ENCODE results near the gene KRTAP2-2. TPM values are rescaled to one million over a fixed set of nuclear protein-coding genes. Genes with fewer than 3 reads are reported as not detected.
"Not testable (repeated sequence)": the region's sequence is repeated elsewhere in the genome, so short reads cannot be mapped to it uniquely, and the experiment has no call there.

KRTAP2-2 gene
- total RNA-seq, 1 experiment from 2014 or later = not detected

DNA sequence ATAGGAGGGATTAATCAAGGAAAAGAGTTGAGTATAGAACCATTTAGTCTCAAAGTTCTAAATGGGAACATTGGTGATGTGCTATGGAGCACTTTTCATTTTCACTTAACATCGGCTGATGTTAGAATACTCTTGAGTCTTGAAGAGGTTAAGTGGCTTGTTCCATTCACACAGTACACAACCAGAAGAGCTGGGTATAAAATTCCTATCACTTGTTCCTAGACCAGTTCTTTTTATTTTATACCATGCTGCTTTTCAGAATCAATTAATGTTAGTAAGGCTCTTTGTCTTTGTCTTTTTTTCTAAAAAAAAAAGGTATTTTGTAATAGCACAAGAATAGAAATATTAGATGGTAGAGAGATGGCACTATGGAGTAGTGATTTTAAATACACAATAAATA, 12.1 kb downstream of the KRTAP2-2 start:
- no TSS peak for BruUV-seq (replicated peaks)
- Histone ChIP-seq H3K4me3 (ENCODE audit: low read depth, low read length, poor library complexity, severe bottlenecking) (no peak overlapping the region), H3K27me3 (replicated peaks; ENCODE audit: insufficient read depth, low read depth, low read length, poor library complexity) (no peaks in the 10 kb centered on the region), H3K36me3 (ENCODE audit: insufficient read depth, low read length, poor library complexity, severe bottlenecking) (no peaks in the 10 kb centered on the region), H3K27ac (ENCODE audit: low read depth, low read length, poor library complexity, severe bottlenecking) (no peak overlapping the region), H3K4me1 (ENCODE audit: insufficient read depth, low read length, poor library complexity, severe bottlenecking) (no peaks in the 10 kb centered on the region), H3K9me3 (ENCODE audit: low read depth, low read length, poor library complexity, severe bottlenecking) (no peaks in the 10 kb centered on the region)
- TF ChIP-seq EZH2 (IDR thresholded peaks at IDR 0.05; ENCODE audit: borderline replicate concordance, low read depth, low read length, poor library complexity, severe bottlenecking) (no peak), CTCF (conservative IDR thresholded peaks at IDR 0.05; ENCODE audit: low read depth, low read length) (no peak)
- ChIA-PET POLR2A (ENCODE audit: low non-redundant PET) (no interaction called here), CTCF (no interaction called here)
- intact Hi-C loops (cut with micrococcal nuclease; ENCODE audit: unreplicated experiment) = no loop called here
- DNase-seq (ENCODE audit: low spot score) = no peak

GRCh38 chr17:41040783-41041571, 14.1 kb downstream of the KRTAP2-2 start, which contains the start of gene KRTAP1-1:
Gene KRTAP1-1, minus strand, starts transcription at chr17:41041450. Its CDS starts 53 bp downstream, at chr17:41041397.
- H3K9me3 ChIP-seq (ENCODE audit: low read depth, low read length, poor library complexity, severe bottlenecking); intact Hi-C loops (cut with micrococcal nuclease; ENCODE audit: unreplicated experiment); H3K27ac ChIP-seq (ENCODE audit: low read depth, low read length, poor library complexity, severe bottlenecking); H3K27me3 ChIP-seq (replicated peaks; ENCODE audit: insufficient read depth, low read depth, low read length, poor library complexity); CTCF ChIA-PET; DNase-seq (ENCODE audit: low spot score); BruUV-seq (replicated peaks); H3K4me1 ChIP-seq (ENCODE audit: insufficient read depth, low read length, poor library complexity, severe bottlenecking); H3K36me3 ChIP-seq (ENCODE audit: insufficient read depth, low read length, poor library complexity, severe bottlenecking); POLR2A ChIA-PET (ENCODE audit: low non-redundant PET); H3K4me3 ChIP-seq (ENCODE audit: low read depth, low read length, poor library complexity, severe bottlenecking): not testable (repeated sequence)

DNA sequence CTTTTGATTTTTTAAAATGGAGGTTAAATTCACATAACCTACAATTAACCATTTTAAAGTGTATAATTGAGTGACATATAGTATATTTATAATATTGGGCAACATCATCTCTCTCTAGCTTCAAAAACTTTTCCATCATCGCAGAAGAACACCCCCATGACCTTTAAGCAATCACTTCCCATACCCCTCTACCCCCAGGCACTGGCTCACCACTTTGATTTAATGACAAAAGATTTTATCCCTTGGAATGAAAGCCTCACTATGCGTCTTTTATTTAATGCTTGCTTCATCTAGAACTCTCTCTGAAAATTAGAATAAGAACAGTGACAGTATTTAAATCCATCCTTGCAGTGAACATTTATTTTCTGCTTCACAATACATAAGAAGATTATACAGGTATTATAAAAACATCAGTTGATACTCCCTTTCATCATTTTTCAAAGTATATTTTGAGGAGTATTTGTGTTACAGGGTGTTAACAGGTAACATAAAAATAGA, 17.1 kb downstream of the KRTAP2-2 start:
- DNase-seq (ENCODE audit: low spot score) = no peak
- Histone ChIP-seq H3K4me1 (ENCODE audit: insufficient read depth, low read length, poor library complexity, severe bottlenecking) (no peaks in the 10 kb centered on the region), H3K27ac (ENCODE audit: low read depth, low read length, poor library complexity, severe bottlenecking) (no peak overlapping the region), H3K27me3 (replicated peaks; ENCODE audit: insufficient read depth, low read depth, low read length, poor library complexity) (no peaks in the 10 kb centered on the region), H3K4me3 (ENCODE audit: low read depth, low read length, poor library complexity, severe bottlenecking) (no peak overlapping the region), H3K9me3 (ENCODE audit: low read depth, low read length, poor library complexity, severe bottlenecking) (no peaks in the 10 kb centered on the region), H3K36me3 (ENCODE audit: insufficient read depth, low read length, poor library complexity, severe bottlenecking) (no peaks in the 10 kb centered on the region)
- BruUV-seq (replicated peaks) = no TSS peak
- POLR2A ChIA-PET (ENCODE audit: low non-redundant PET) = no interaction called here
- CTCF ChIA-PET = no interaction called here
- TF ChIP-seq EZH2 (IDR thresholded peaks at IDR 0.05; ENCODE audit: borderline replicate concordance, low read depth, low read length, poor library complexity, severe bottlenecking) = no peak
- TF ChIP-seq CTCF (conservative IDR thresholded peaks at IDR 0.05; ENCODE audit: low read depth, low read length) = no peak
- intact Hi-C loops (cut with micrococcal nuclease; ENCODE audit: unreplicated experiment) = no loop called here

- H3K27me3 ChIP-seq (replicated peaks; ENCODE audit: insufficient read depth, low read depth, low read length, poor library complexity); BruUV-seq (replicated peaks); intact Hi-C loops (cut with micrococcal nuclease; ENCODE audit: unreplicated experiment); H3K4me1 ChIP-seq (ENCODE audit: insufficient read depth, low read length, poor library complexity, severe bottlenecking); H3K27ac ChIP-seq (ENCODE audit: low read depth, low read length, poor library complexity, severe bottlenecking); CTCF ChIA-PET; H3K36me3 ChIP-seq (ENCODE audit: insufficient read depth, low read length, poor library complexity, severe bottlenecking); DNase-seq (ENCODE audit: low spot score); H3K9me3 ChIP-seq (ENCODE audit: low read depth, low read length, poor library complexity, severe bottlenecking); H3K4me3 ChIP-seq (ENCODE audit: low read depth, low read length, poor library complexity, severe bottlenecking): not testable (repeated sequence)
- POLR2A ChIA-PET (ENCODE audit: low non-redundant PET) = interaction anchor here (0.6 kb wide), 1 partner anchor 15 kb away, joined by 3 read pairs; no protein-coding TSS in a partner anchor
Observed at GRCh38 chr17:41034346-41034935, 20.6 kb downstream of the KRTAP2-2 start, which contains the start of gene KRTAP1-3. Gene KRTAP1-3, minus strand, starts transcription at chr17:41034874. Its CDS starts 53 bp downstream, at chr17:41034821.
